ENCODE measurements around the gene DEFB127.
"Not testable (repeated sequence)": the region's sequence is repeated elsewhere in the genome, so short reads cannot be mapped to it uniquely, and the experiment has no call there.

The DEFB127 gene

GRCh38 chr20:189611-190010, 32.4 kb downstream of the DEFB127 start, which contains the start of gene DEFB128:
TSS of gene DEFB128 (minus strand) at chr20:189711. CDS start at chr20:189623, 88 bp downstream.
- Histone ChIP-seq H3K27me3 (ENCODE audit: control insufficient read depth, insufficient read depth, low read length) (no peaks in the 10 kb centered on the region), H3K9me3 (ENCODE audit: control insufficient read depth, low read length) (no peaks in the 10 kb centered on the region), H3K9ac (ENCODE audit: low read length) (no peak within 1 kb of the TSS), H3K36me3 (ENCODE audit: control insufficient read depth, insufficient read depth, low read length) (no peaks in the 10 kb centered on the region), H3K4me3 (ENCODE audit: low read length) (no peak within 1 kb of the TSS), H3K4me1 (ENCODE audit: control insufficient read depth, insufficient read depth, low read length) (no peaks in the 10 kb centered on the region)

- no peaks in the 10 kb centered on the region for H3K27me3 ChIP-seq (ENCODE audit: control insufficient read depth, insufficient read depth, low read length)
- H3K4me3 ChIP-seq (ENCODE audit: low read length), result no peak overlapping the region
- H3K4me1 ChIP-seq (ENCODE audit: control insufficient read depth, insufficient read depth, low read length), result no peaks in the 10 kb centered on the region
- no peaks in the 10 kb centered on the region for H3K9me3 ChIP-seq (ENCODE audit: control insufficient read depth, low read length)
- H3K36me3 ChIP-seq (ENCODE audit: control insufficient read depth, insufficient read depth, low read length), result no peaks in the 10 kb centered on the region
- H3K9ac ChIP-seq (ENCODE audit: low read length), result no peak overlapping the region
Measured at GRCh38 chr20:198225-198624, 41.0 kb downstream of the DEFB127 start.

GRCh38 chr20:199996-200395, 42.7 kb downstream of the DEFB127 start:
- Histone ChIP-seq H3K9ac (ENCODE audit: low read length) (no peak overlapping the region), H3K9me3 (ENCODE audit: control insufficient read depth, low read length) (no peaks in the 10 kb centered on the region), H3K36me3 (ENCODE audit: control insufficient read depth, insufficient read depth, low read length) (no peaks in the 10 kb centered on the region), H3K27me3 (ENCODE audit: control insufficient read depth, insufficient read depth, low read length) (no peaks in the 10 kb centered on the region), H3K4me1 (ENCODE audit: control insufficient read depth, insufficient read depth, low read length) (no peaks in the 10 kb centered on the region), H3K4me3 (ENCODE audit: low read length) (no peak overlapping the region)

- H3K36me3 ChIP-seq (ENCODE audit: control insufficient read depth, insufficient read depth, low read length); H3K9me3 ChIP-seq (ENCODE audit: control insufficient read depth, low read length); H3K27me3 ChIP-seq (ENCODE audit: control insufficient read depth, insufficient read depth, low read length); H3K4me1 ChIP-seq (ENCODE audit: control insufficient read depth, insufficient read depth, low read length); H3K4me3 ChIP-seq (ENCODE audit: low read length); H3K9ac ChIP-seq (ENCODE audit: low read length): not testable (repeated sequence)
Measured at GRCh38 chr20:203630-204029, 46.4 kb downstream of the DEFB127 start.

Measured in mucosa of stomach (tissue), 1 donor.